BLaER1 treated with 17β-estradiol and CSF1 and Interleukin-3, amounts not matched to agents 10 nM and 100 nM (cell line): ENCODE measurements around the gene AMHR2.
"Not testable (repeated sequence)": the region's sequence is repeated elsewhere in the genome, so short reads cannot be mapped to it uniquely, and the experiment has no call there.

Experiments
- H3K27ac ChIP-seq, 11 experiments: shearing (Covaris generic); formaldehyde crosslinking; 2 replicates each; pipeline ENCODE4 v1.8.1; 2022
- H3K27me3 ChIP-seq, 11 experiments: shearing (Covaris generic); formaldehyde crosslinking; 2 replicates each; pipeline ENCODE4 v1.8.1; 2022
- H3K36me3 ChIP-seq, 11 experiments: shearing (Covaris generic); formaldehyde crosslinking; 2 replicates each; pipeline ENCODE4 v1.8.1; 2022
- H3K4me1 ChIP-seq, 10 experiments: shearing (Covaris generic); formaldehyde crosslinking; 2 replicates each; pipeline ENCODE4 v1.8.1; 2022
- H3K4me2 ChIP-seq, 11 experiments: shearing (Covaris generic); formaldehyde crosslinking; 2 replicates each; pipeline ENCODE4 v1.8.1; 2022
- H3K4me3 ChIP-seq, 10 experiments: shearing (Covaris generic); formaldehyde crosslinking; 2 replicates each; pipeline ENCODE4 v1.8.1; 2022
- H3K9ac ChIP-seq, 11 experiments: shearing (Covaris generic); formaldehyde crosslinking; 2 replicates each; pipeline ENCODE4 v1.8.1; 2022
- H3K9me3 ChIP-seq, 11 experiments: shearing (Covaris generic); formaldehyde crosslinking; replicated peaks in 1 of 11; 2 replicates each; pipeline ENCODE4 v1.8.1; 2022
- H4K20me1 ChIP-seq, 11 experiments: shearing (Covaris generic); formaldehyde crosslinking; 2 replicates each; pipeline ENCODE4 v1.8.1; 2022
- Cebpa-rat ChIP-seq, 11 experiments: shearing (Covaris generic); IDR thresholded peaks; 2 replicates each; pipeline ENCODE4 v1.8.1; 2022

AMHR2 gene

GRCh38 chr12:53441040-53441833, 17.6 kb downstream of the AMHR2 start, which contains the start of gene PRR13:
TSS of gene PRR13 (plus strand) at chr12:53441734. CDS start at chr12:53442715, 981 bp downstream.
- Histone ChIP-seq H4K20me1 (peaks cover 10 to 39% (median 33%) of the 10 kb centered on the region in 11 experiments; a peak in 19 of 22 replicates), H3K36me3 (peaks cover 24 to 36% (median 29%) of the 10 kb centered on the region in 11 experiments), H3K9me3 (no peaks in the 10 kb centered on the region), H3K9ac (peak within 1 kb of the TSS; percentile 88 to 96 (median 92)), H3K27ac (peak within 1 kb of the TSS; percentile 79 to 96 (median 94)), H3K4me3 (peak within 1 kb of the TSS; percentile 72 to 95 (median 88)), H3K4me2 (peak within 1 kb of the TSS; percentile 86 to 99 (median 96)), H3K27me3 (no peaks in the 10 kb centered on the region), H3K4me1 (peaks cover 40 to 54% (median 49%) of the 10 kb centered on the region in 10 experiments)
- peak; percentile 34 to 97 (median 90); a peak in 19 of 22 replicates for TF ChIP-seq Cebpa-rat (IDR thresholded peaks at IDR 0.05)

GRCh38 chr12:53443955-53444354, 20.3 kb downstream of the AMHR2 start:
- peak overlapping the region in 9 of 11 experiments; percentile 2 to 92 (median 47); a peak in 12 of 22 replicates for H3K9ac ChIP-seq
- TF ChIP-seq Cebpa-rat (IDR thresholded peaks at IDR 0.05) = no peak
- H3K4me2 ChIP-seq = peak overlapping the region; percentile 86 to 99 (median 96)
- peak overlapping the region in 8 of 10 experiments; percentile 39 to 92 (median 88); a peak in 17 of 20 replicates for H3K4me3 ChIP-seq
- H4K20me1 ChIP-seq = peaks cover 10 to 66% (median 49%) of the 10 kb centered on the region in 11 experiments; a peak in 19 of 22 replicates
- H3K9me3 ChIP-seq = no peaks in the 10 kb centered on the region
- H3K27ac ChIP-seq = peak overlapping the region in 1 of 11 experiments; percentile 38; a peak in 4 of 22 replicates
- H3K36me3 ChIP-seq = peaks cover 48 to 64% (median 56%) of the 10 kb centered on the region in 11 experiments
- no peaks in the 10 kb centered on the region for H3K27me3 ChIP-seq
- peaks cover 40 to 53% (median 49%) of the 10 kb centered on the region in 10 experiments for H3K4me1 ChIP-seq

- H3K9ac ChIP-seq = peak overlapping the region in 7 of 11 experiments; percentile 2 to 47 (median 42); a peak in 7 of 22 replicates
- peak overlapping the region; percentile 86 to 99 (median 96); a peak in 21 of 22 replicates for H3K4me2 ChIP-seq
- not testable (repeated sequence) for H3K27me3 ChIP-seq, H3K27ac ChIP-seq, H3K9me3 ChIP-seq
- H3K4me1 ChIP-seq = peaks cover 40 to 53% (median 49%) of the 10 kb centered on the region in 10 experiments
- H3K4me3 ChIP-seq = peak overlapping the region in 5 of 10 experiments; percentile 28 to 91 (median 39); a peak in 8 of 20 replicates
- H3K36me3 ChIP-seq = peaks cover 48 to 68% (median 57%) of the 10 kb centered on the region in 11 experiments
- peaks cover 10 to 72% (median 49%) of the 10 kb centered on the region in 11 experiments; a peak in 19 of 22 replicates for H4K20me1 ChIP-seq
These were observed 21.1 kb downstream of the AMHR2 start for GRCh38 chr12:53444593-53445325.

- TF ChIP-seq Cebpa-rat (IDR thresholded peaks at IDR 0.05) = no peak
These were observed 27.3 kb downstream of the AMHR2 start for GRCh38 chr12:53450936-53451335.

GRCh38 chr12:53451661-53452158, 28.1 kb downstream of the AMHR2 start, which contains the start of gene PCBP2:
TSS of gene PCBP2 (plus strand) at chr12:53452102. CDS start at chr12:53454801, 2,699 bp downstream.
- H3K4me2 ChIP-seq = peak within 1 kb of the TSS; percentile 79 to 94 (median 88)

More at GRCh38 chr12:53450936-53451335, 27.3 kb downstream of the AMHR2 start:
- no peak overlapping the region for H3K27ac ChIP-seq
- H3K4me3 ChIP-seq = no peak overlapping the region
- peaks cover 50 to 67% (median 60%) of the 10 kb centered on the region in 11 experiments for H3K36me3 ChIP-seq
- H3K4me1 ChIP-seq = peaks cover 18 to 37% (median 24%) of the 10 kb centered on the region in 10 experiments
- peak overlapping the region in 3 of 11 experiments; percentile 10 to 24 (median 22); a peak in 2 of 22 replicates for H3K4me2 ChIP-seq
- H3K27me3 ChIP-seq = no peaks in the 10 kb centered on the region
- peaks cover 39 to 75% (median 52%) of the 10 kb centered on the region in 11 experiments for H4K20me1 ChIP-seq
- peak overlapping the region in 1 of 11 experiments; percentile 11; a peak in 2 of 22 replicates for H3K9ac ChIP-seq
- no peaks in the 10 kb centered on the region for H3K9me3 ChIP-seq

GRCh38 chr12:53452159-53453077, 28.8 kb downstream of the AMHR2 start:
- H3K4me1 ChIP-seq = peaks cover 18 to 37% (median 23%) of the 10 kb centered on the region in 10 experiments
- no peak for TF ChIP-seq Cebpa-rat (IDR thresholded peaks at IDR 0.05)
- no peaks in the 10 kb centered on the region for H3K9me3 ChIP-seq
- H3K4me3 ChIP-seq = peak overlapping the region; percentile 72 to 91 (median 84)
- H3K27ac ChIP-seq = peak overlapping the region; percentile 96 to 99 (median 98)
- H3K4me2 ChIP-seq = peak overlapping the region; percentile 79 to 94 (median 88)
- H3K36me3 ChIP-seq = peaks cover 51 to 67% (median 62%) of the 10 kb centered on the region in 11 experiments
- H3K9ac ChIP-seq = peak overlapping the region; percentile 97 to 100 (median 99)
- peaks cover 52 to 75% (median 57%) of the 10 kb centered on the region in 11 experiments for H4K20me1 ChIP-seq
- no peaks in the 10 kb centered on the region for H3K27me3 ChIP-seq

More at GRCh38 chr12:53451661-53452158, 28.1 kb downstream of the AMHR2 start, which contains the start of gene PCBP2:
- H3K36me3 ChIP-seq = peaks cover 51 to 67% (median 62%) of the 10 kb centered on the region in 11 experiments
- H3K4me3 ChIP-seq = peak within 1 kb of the TSS; percentile 72 to 91 (median 84)
- peak within 1 kb of the TSS; percentile 97 to 100 (median 99) for H3K9ac ChIP-seq
- peaks cover 45 to 75% (median 54%) of the 10 kb centered on the region in 11 experiments for H4K20me1 ChIP-seq
- no peaks in the 10 kb centered on the region for H3K9me3 ChIP-seq
- peak within 1 kb of the TSS; percentile 96 to 99 (median 98) for H3K27ac ChIP-seq
- H3K27me3 ChIP-seq = no peaks in the 10 kb centered on the region
- H3K4me1 ChIP-seq = peaks cover 18 to 37% (median 23%) of the 10 kb centered on the region in 10 experiments
- peak in 3 of 11 experiments; percentile 14 to 42 (median 25); a peak in 2 of 22 replicates for TF ChIP-seq Cebpa-rat (IDR thresholded peaks at IDR 0.05)

GRCh38 chr12:53453953-53454640, 30.4 kb downstream of the AMHR2 start:
- Histone ChIP-seq H3K9ac (peak overlapping the region; percentile 97 to 100 (median 99)), H3K4me3 (peak overlapping the region; percentile 72 to 91 (median 84); a peak in 17 of 20 replicates), H3K4me1 (peaks cover 18 to 37% (median 23%) of the 10 kb centered on the region in 10 experiments), H4K20me1 (peaks cover 65 to 75% (median 66%) of the 10 kb centered on the region in 11 experiments), H3K4me2 (peak overlapping the region; percentile 79 to 94 (median 88)), H3K9me3 (no peaks in the 10 kb centered on the region), H3K27ac (peak overlapping the region in 3 of 11 experiments; percentile 97 to 98 (median 97); a peak in 1 of 22 replicates), H3K36me3 (peaks cover 56 to 67% (median 63%) of the 10 kb centered on the region in 11 experiments), H3K27me3 (no peaks in the 10 kb centered on the region)
- no peak for TF ChIP-seq Cebpa-rat (IDR thresholded peaks at IDR 0.05)
